Loucy (cell line): ENCODE measurements around the gene ADAMTS16.

Experiments used
- CTCF ChIP-seq: fragments of 200-600 bp; sonication (generic); conservative IDR thresholded peaks from 2 replicates; pipeline ENCODE4 v1.5.1; 2014; ENCODE audit warnings: mild to moderate bottlenecking, antibody characterized with exemption, low read length
- EZH2phosphoT487 ChIP-seq: fragments of 200-600 bp; IDR thresholded peaks from 2 replicates; pipeline ENCODE4 v1.6.1; 2018; ENCODE audit warnings: antibody characterized with exemption, mild to moderate bottlenecking, moderate library complexity, borderline replicate concordance

GRCh38 chr5:5134107-5134506, 6.0 kb upstream of the ADAMTS16 start:
- TF ChIP-seq CTCF (no peak), EZH2phosphoT487 (no peak)
